ENCODE measurements around the gene MBP. TPM values are rescaled to one million over a fixed set of nuclear protein-coding genes. Genes with fewer than 3 reads are reported as not detected.

The MBP gene
- total and polyA plus RNA-seq, 2 donors (not counting 1 experiment from before 2014, with no cell fraction given): 2.3 to 3.6 TPM

DNA sequence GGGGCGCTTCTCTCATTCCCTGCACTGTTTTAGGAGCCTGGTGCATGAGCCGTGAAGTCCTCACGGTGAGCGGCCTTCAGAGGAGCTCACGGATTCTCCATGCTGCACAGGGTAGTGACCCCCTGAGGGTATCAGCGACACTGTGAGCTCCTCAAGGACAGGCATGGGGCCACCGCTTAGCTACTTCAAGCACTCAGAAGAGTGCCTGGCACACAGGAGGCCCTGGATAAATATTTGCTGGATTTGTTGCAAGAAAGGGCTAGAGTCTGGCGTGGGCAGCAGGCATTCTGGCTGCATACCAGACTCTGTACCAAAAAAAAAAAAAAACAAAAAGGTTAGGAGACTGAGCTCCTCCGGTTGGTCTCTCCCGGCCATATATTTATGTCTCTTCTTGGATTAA, 5.7 kb upstream of the MBP start:
- Histone ChIP-seq H4K20me1 (ENCODE audit: control insufficient read depth, extremely low read depth, insufficient read depth, low read length) (no peaks in the 10 kb centered on the region), H3K27me3 (ENCODE audit: control insufficient read depth, insufficient read depth, low read length) (peaks cover 5% of the 10 kb centered on the region), H3K27ac (ENCODE audit: insufficient read depth, low read length) (no peak overlapping the region), H3K4me3 (replicated peaks in 1 of 4; ENCODE audit: control extremely low read depth in 1 of 4, insufficient read depth in 1 of 4, low read depth in 3 of 4, low read length in 4 of 4) (no peak overlapping the region), H3K9ac (ENCODE audit: insufficient read depth, low read length) (no peak overlapping the region), H3K9me3 (ENCODE audit: control insufficient read depth, insufficient read depth, low read depth, low read length) (no peaks in the 10 kb centered on the region), H3K36me3 (ENCODE audit: control insufficient read depth, insufficient read depth, low read length) (no peaks in the 10 kb centered on the region), H2AFZ (ENCODE audit: low read length) (no peak overlapping the region), H3K4me1 (ENCODE audit: control insufficient read depth, extremely low read depth, insufficient read depth, low read length) (no peaks in the 10 kb centered on the region), H3K79me2 (ENCODE audit: control insufficient read depth, insufficient read depth, low read length) (no peaks in the 10 kb centered on the region), H3K4me2 (ENCODE audit: extremely low read depth, insufficient read depth, low read length) (no peak overlapping the region)
- no peak for TF ChIP-seq EZH2 (IDR thresholded peaks at IDR 0.05; ENCODE audit: low read length, missing control alignments)
- TF ChIP-seq, protein P1, sequence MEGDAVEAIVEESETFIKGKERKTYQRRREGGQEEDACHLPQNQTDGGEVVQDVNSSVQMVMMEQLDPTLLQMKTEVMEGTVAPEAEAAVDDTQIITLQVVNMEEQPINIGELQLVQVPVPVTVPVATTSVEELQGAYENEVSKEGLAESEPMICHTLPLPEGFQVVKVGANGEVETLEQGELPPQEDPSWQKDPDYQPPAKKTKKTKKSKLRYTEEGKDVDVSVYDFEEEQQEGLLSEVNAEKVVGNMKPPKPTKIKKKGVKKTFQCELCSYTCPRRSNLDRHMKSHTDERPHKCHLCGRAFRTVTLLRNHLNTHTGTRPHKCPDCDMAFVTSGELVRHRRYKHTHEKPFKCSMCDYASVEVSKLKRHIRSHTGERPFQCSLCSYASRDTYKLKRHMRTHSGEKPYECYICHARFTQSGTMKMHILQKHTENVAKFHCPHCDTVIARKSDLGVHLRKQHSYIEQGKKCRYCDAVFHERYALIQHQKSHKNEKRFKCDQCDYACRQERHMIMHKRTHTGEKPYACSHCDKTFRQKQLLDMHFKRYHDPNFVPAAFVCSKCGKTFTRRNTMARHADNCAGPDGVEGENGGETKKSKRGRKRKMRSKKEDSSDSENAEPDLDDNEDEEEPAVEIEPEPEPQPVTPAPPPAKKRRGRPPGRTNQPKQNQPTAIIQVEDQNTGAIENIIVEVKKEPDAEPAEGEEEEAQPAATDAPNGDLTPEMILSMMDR (conservative IDR thresholded peaks at IDR 0.05 in 1 of 2, IDR thresholded peaks at IDR 0.05 in 1 of 2; ENCODE audit: low read depth in 1 of 2, low read length in 2 of 2): no peak
- DNase-seq (ENCODE audit: low read depth in 2 of 2): no peak

DNA sequence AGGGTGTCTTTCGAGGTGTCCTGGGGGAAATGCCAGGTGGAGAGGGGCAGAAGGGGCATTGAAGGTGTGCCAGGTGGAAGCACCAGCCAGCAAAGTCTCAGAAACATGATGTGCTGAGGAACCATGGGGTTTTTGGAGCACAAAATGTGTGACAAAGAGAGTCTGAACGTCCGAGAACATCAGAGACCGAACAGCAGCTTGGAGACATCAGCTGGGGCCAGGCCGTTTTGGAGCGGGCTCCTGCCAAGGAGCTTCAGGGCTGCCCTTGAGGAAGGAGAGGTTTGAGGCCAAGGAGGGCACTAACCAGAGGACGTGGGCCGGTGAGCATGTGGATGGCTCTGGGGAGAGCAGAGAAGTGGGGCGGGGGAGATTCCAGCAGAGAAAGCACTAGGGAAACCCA, 5.3 kb upstream of the MBP start:
- Histone ChIP-seq H3K9me3 (ENCODE audit: control insufficient read depth, insufficient read depth, low read depth, low read length) (no peaks in the 10 kb centered on the region), H3K36me3 (ENCODE audit: control insufficient read depth, insufficient read depth, low read length) (no peaks in the 10 kb centered on the region), H3K9ac (ENCODE audit: insufficient read depth, low read length) (no peak overlapping the region), H3K79me2 (ENCODE audit: control insufficient read depth, insufficient read depth, low read length) (no peaks in the 10 kb centered on the region), H3K27ac (ENCODE audit: insufficient read depth, low read length) (no peak overlapping the region), H3K27me3 (ENCODE audit: control insufficient read depth, insufficient read depth, low read length) (peaks cover 9% of the 10 kb centered on the region), H4K20me1 (ENCODE audit: control insufficient read depth, extremely low read depth, insufficient read depth, low read length) (no peaks in the 10 kb centered on the region), H3K4me2 (ENCODE audit: extremely low read depth, insufficient read depth, low read length) (no peak overlapping the region), H3K4me3 (replicated peaks in 1 of 4; ENCODE audit: control extremely low read depth in 1 of 4, insufficient read depth in 1 of 4, low read depth in 3 of 4, low read length in 4 of 4) (no peak overlapping the region), H2AFZ (ENCODE audit: low read length) (no peak overlapping the region), H3K4me1 (ENCODE audit: control insufficient read depth, extremely low read depth, insufficient read depth, low read length) (no peaks in the 10 kb centered on the region)
- no peak for DNase-seq (ENCODE audit: low read depth in 2 of 2)
- no peak for TF ChIP-seq EZH2 (IDR thresholded peaks at IDR 0.05; ENCODE audit: low read length, missing control alignments)
- TF ChIP-seq, protein P1 (conservative IDR thresholded peaks at IDR 0.05 in 1 of 2, IDR thresholded peaks at IDR 0.05 in 1 of 2; ENCODE audit: low read depth in 1 of 2, low read length in 2 of 2): no peak

DNA sequence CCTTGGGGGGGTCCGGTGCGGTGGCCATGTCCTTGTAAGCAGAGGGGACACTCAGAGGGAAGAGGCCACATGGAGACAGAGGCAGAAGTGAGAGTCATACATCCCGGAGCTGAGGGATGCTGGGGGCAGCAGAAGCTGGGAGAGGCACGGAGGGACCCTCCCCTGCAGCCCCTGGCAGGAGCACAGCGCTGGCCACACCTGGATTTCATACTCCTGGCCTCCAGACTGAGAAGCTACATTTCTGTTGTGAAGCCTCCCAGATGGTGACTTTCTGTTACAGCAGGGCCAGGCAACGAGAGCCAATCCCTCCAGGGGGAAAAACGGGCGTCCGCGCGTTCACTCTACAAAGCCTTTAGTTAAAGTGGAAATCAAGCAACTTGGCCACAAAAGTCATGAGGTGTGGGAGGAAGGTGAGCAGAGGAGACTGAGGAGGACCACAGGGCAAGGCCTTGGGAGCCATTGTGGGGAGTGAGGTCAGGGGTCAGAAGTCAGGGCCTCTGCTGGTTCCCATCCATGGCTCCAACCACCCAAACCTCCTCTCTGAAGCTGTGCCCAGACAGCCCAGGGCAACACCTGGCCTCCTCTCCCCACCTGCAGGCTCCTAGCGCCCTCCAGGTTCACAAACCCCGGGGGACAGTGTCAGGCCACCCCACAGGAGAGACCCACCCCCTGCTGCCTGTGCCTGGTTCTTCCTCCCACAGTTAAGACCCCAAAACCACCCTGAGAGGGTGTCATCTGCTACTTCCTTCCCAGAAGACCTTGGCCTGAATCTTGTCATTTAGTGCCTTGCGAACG, 4.5 kb upstream of the MBP start:
- no peak overlapping the region for H3K9ac ChIP-seq (ENCODE audit: insufficient read depth, low read length)
- TF ChIP-seq, protein P1 (conservative IDR thresholded peaks at IDR 0.05 in 1 of 2, IDR thresholded peaks at IDR 0.05 in 1 of 2; ENCODE audit: low read depth in 1 of 2, low read length in 2 of 2): no peak
- TF ChIP-seq EZH2 (IDR thresholded peaks at IDR 0.05; ENCODE audit: low read length, missing control alignments): no peak
- no peak overlapping the region for H2AFZ ChIP-seq (ENCODE audit: low read length)
- H3K4me1 ChIP-seq (ENCODE audit: control insufficient read depth, extremely low read depth, insufficient read depth, low read length): no peaks in the 10 kb centered on the region
- no peak overlapping the region for H3K4me2 ChIP-seq (ENCODE audit: extremely low read depth, insufficient read depth, low read length)
- peaks cover 17% of the 10 kb centered on the region for H3K27me3 ChIP-seq (ENCODE audit: control insufficient read depth, insufficient read depth, low read length)
- H3K79me2 ChIP-seq (ENCODE audit: control insufficient read depth, insufficient read depth, low read length): no peaks in the 10 kb centered on the region
- no peaks in the 10 kb centered on the region for H4K20me1 ChIP-seq (ENCODE audit: control insufficient read depth, extremely low read depth, insufficient read depth, low read length)
- no peak overlapping the region for H3K4me3 ChIP-seq (replicated peaks in 1 of 4; ENCODE audit: control extremely low read depth in 1 of 4, insufficient read depth in 1 of 4, low read depth in 3 of 4, low read length in 4 of 4)
- H3K27ac ChIP-seq (ENCODE audit: insufficient read depth, low read length): no peak overlapping the region
- no peak for DNase-seq (ENCODE audit: low read depth in 2 of 2)
- no peaks in the 10 kb centered on the region for H3K36me3 ChIP-seq (ENCODE audit: control insufficient read depth, insufficient read depth, low read length)
- no peaks in the 10 kb centered on the region for H3K9me3 ChIP-seq (ENCODE audit: control insufficient read depth, insufficient read depth, low read depth, low read length)
